Tibial nerve (tissue), 4 donors: ENCODE results near the gene CNGB1. TPM values are rescaled to one million over a fixed set of nuclear protein-coding genes. Genes with fewer than 3 reads are reported as not detected.

Experiments
- DNase-seq, 2 donors: peaks; one replicate each; pipeline ENCODE4 v3.0.0-alpha.2; 2019; ENCODE audit warnings: low spot score in 2 of 2
- H3K27ac ChIP-seq, 4 donors: fragments of 200-600 bp; sonication (generic) in 3 of 4; one replicate each; pipeline ENCODE4 v1.5.1; 2017 to 2019; ENCODE audit warnings: mild to moderate bottlenecking in 1 of 4
- H3K27me3 ChIP-seq, 2 donors: fragments of 200-600 bp; sonication (generic) in 1 of 2; one replicate each; pipeline versions ENCODE4 v1.5.1 to v1.6.0; 2017 to 2019
- H3K36me3 ChIP-seq, 3 donors: fragments of 200-600 bp; sonication (generic); one replicate each; pipeline ENCODE4 v1.5.1; 2018 to 2019
- H3K4me1 ChIP-seq, 4 donors: fragments of 200-600 bp; sonication (generic) in 3 of 4; one replicate each; pipeline ENCODE4 v1.5.1; 2017 to 2019
- H3K4me3 ChIP-seq, 4 donors: fragments of 200-600 bp; sonication (generic) in 3 of 4; one replicate each; pipeline ENCODE4 v1.5.1; 2017 to 2019; ENCODE audit warnings: mild to moderate bottlenecking in 1 of 4, moderate library complexity in 1 of 4
- H3K9me3 ChIP-seq, 4 donors: fragments of 200-600 bp; sonication (generic) in 3 of 4; one replicate each; pipeline ENCODE4 v1.5.1; 2017 to 2019
- EP300 ChIP-seq, 2 donors: sonication (generic); formaldehyde crosslinking; IDR thresholded peaks; one replicate each; pipeline ENCODE4 v1.6.1; 2017; ENCODE audit warnings: antibody characterized with exemption in 2 of 2, mild to moderate bottlenecking in 1 of 2
- POLR2A ChIP-seq, 2 donors: fragments of 450-650 bp; IDR thresholded peaks; one replicate each; pipeline ENCODE4 v1.6.1; 2017; ENCODE audit warnings: antibody characterized with exemption in 2 of 2, mild to moderate bottlenecking in 2 of 2, moderate library complexity in 2 of 2
- WGBS, 2 donors: methylation state at CpG; one replicate each; pipeline ENCODE4 v1.1.5; 2018; 5-methylcytosine and 5-hydroxymethylcytosine counted together
- total RNA-seq, 4 donors: library from RNA; depleted of rRNA; stranded (reverse); fragments of >200 nt; gene quantifications; one replicate each; pipeline ENCODE4 v1.1.0, GENCODE V29; 2016
- TF ChIP-seq, protein P1 (sequence below), 5 experiments: fragments of 200-600 bp in 3 of 5; fragments of 450-650 bp in 2 of 5; sonication (generic) in 3 of 5; IDR thresholded peaks; one replicate each; pipeline ENCODE4 v1.5.1; 2016 to 2019; ENCODE audit warnings: antibody characterized with exemption in 5 of 5, mild to moderate bottlenecking in 3 of 5, moderate library complexity in 2 of 5

CNGB1 gene
- total RNA-seq, 4 donors from 2014 or later = not detected

DNA sequence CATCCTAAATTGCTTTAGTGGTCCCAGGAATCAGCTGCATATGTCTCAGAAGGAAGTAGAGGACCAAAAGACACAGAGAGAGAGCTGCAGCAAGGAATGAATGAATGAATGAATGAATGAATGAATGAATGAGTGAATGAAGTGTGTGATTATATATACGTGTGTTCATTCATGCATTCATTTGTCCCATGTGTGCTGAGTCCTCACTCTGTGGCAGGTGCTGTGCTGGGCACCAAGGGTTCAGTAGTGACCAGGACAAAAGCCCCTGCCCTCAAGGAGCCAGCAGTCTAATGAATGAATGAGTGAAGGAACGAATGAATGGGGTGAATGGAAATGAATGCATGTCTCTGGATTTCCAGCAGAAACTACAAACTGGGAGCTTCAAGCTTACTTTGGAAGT, 9.4 kb downstream of the CNGB1 start:
- Histone ChIP-seq H3K4me3 (no peak overlapping the region), H3K27ac (no peak overlapping the region), H3K4me1 (peaks cover 0 to 3% (median 0%) of the 10 kb centered on the region in 4 donors), H3K27me3 (no peaks in the 10 kb centered on the region), H3K9me3 (no peaks in the 10 kb centered on the region), H3K36me3 (no peaks in the 10 kb centered on the region)
- WGBS, 2 donors = 53 to 61% methylated on average over 2 of the region's 2 CpGs
- no peak for DNase-seq
- TF ChIP-seq, protein P1, sequence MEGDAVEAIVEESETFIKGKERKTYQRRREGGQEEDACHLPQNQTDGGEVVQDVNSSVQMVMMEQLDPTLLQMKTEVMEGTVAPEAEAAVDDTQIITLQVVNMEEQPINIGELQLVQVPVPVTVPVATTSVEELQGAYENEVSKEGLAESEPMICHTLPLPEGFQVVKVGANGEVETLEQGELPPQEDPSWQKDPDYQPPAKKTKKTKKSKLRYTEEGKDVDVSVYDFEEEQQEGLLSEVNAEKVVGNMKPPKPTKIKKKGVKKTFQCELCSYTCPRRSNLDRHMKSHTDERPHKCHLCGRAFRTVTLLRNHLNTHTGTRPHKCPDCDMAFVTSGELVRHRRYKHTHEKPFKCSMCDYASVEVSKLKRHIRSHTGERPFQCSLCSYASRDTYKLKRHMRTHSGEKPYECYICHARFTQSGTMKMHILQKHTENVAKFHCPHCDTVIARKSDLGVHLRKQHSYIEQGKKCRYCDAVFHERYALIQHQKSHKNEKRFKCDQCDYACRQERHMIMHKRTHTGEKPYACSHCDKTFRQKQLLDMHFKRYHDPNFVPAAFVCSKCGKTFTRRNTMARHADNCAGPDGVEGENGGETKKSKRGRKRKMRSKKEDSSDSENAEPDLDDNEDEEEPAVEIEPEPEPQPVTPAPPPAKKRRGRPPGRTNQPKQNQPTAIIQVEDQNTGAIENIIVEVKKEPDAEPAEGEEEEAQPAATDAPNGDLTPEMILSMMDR (IDR thresholded peaks at IDR 0.05) = no peak
- TF ChIP-seq EP300 (IDR thresholded peaks at IDR 0.05) (no peak), POLR2A (IDR thresholded peaks at IDR 0.05) (no peak)

DNA sequence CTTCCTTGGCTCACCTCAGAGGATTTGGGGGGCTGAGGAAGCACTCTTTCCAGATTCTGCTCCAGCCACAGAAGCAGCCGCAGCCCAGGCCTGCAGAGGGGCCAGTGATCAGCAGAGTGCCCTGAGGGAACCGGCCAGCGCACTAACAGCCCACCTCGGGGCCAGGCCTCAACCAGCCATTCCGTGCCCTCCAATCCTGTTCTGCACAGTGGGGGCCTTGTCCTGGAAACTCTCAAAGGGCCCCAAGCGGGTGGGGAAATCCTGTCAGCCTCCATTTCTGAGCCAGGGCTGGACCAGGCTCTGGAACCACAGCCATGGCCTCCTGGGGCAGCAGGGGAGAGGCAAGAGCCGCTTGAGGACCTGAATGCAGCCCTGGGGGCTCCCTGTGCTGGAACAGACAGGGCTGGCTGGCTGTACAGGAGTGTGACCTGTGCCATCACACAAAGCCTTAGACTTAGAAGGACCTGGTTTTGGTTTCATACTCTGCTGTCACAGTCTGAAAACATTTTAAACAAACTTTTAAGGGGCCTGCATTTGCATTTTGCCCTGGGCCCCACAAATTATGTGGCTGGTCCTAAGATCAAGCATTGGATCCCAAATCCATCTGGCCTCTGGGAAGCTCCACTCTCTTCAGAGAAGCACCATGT, 10.0 kb downstream of the CNGB1 start:
- Histone ChIP-seq H3K4me3 (no peak overlapping the region), H3K27ac (no peak overlapping the region), H3K4me1 (peaks cover 0 to under 1% (median 0%) of the 10 kb centered on the region in 4 donors), H3K36me3 (no peaks in the 10 kb centered on the region), H3K9me3 (no peaks in the 10 kb centered on the region), H3K27me3 (no peaks in the 10 kb centered on the region)
- WGBS, 2 donors = 67 to 84% methylated on average over 7 of the region's 7 CpGs
- TF ChIP-seq POLR2A (IDR thresholded peaks at IDR 0.05) (no peak), EP300 (IDR thresholded peaks at IDR 0.05) (no peak)
- TF ChIP-seq, protein P1 (IDR thresholded peaks at IDR 0.05) = no peak
- DNase-seq = no peak

DNA sequence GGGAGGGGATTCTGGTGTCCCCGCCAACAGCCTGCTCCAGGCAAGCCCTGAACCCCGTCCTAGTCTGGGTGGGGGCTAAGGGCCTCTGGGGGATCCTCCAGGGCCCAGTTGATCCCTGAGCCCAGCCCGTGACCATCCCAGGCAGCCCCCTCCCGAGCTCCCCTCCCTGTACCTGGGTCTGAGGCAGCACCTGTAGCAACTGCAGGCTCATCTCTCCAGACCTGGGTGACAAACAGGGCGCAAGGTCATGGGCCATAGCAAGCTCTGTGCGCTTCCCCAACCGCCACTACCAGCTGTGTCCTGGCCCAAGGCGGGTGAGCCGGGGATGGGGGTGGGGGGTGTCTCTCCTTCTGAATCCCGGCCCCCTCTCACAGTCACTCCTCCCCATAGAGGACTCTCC, 10.6 kb downstream of the CNGB1 start:
- no peaks in the 10 kb centered on the region for H3K9me3 ChIP-seq
- H3K27ac ChIP-seq = no peak overlapping the region
- TF ChIP-seq EP300 (IDR thresholded peaks at IDR 0.05) (no peak), POLR2A (IDR thresholded peaks at IDR 0.05) (no peak)
- TF ChIP-seq, protein P1 (IDR thresholded peaks at IDR 0.05) = no peak
- 70 to 76% methylated on average over 9 to 10 of the region's 10 CpGs for WGBS, 2 donors
- no peak for DNase-seq
- H3K27me3 ChIP-seq = no peaks in the 10 kb centered on the region
- H3K4me1 ChIP-seq = no peaks in the 10 kb centered on the region
- H3K4me3 ChIP-seq = no peak overlapping the region
- H3K36me3 ChIP-seq = no peaks in the 10 kb centered on the region

DNA sequence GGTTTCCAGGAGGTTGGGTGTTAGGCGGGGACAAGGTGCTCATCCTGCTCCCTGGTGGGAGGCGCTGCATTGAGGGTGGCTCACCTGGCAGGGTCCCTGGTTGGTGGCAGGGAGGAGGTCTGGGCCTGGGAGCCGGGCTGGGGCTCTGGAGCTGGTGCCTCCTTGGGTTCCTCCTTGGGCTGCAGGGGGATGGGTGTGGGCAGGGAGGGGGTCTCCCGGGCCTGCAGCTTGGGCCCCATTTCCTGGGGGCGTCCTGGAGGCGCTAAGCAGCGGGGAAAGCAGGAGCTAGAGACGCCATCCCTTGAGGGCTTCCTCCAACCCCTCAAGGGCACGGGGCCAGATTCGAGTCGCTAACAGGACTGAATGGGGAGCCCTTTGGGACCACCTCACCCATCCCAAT, 11.1 kb downstream of the CNGB1 start:
- no peaks in the 10 kb centered on the region for H3K4me1 ChIP-seq
- H3K9me3 ChIP-seq = no peaks in the 10 kb centered on the region
- no peaks in the 10 kb centered on the region for H3K36me3 ChIP-seq
- no peaks in the 10 kb centered on the region for H3K27me3 ChIP-seq
- WGBS, 2 donors = 75 to 85% methylated on average over 7 to 8 of the region's 11 CpGs
- no peak overlapping the region for H3K4me3 ChIP-seq
- H3K27ac ChIP-seq = no peak overlapping the region
- TF ChIP-seq, protein P1 (IDR thresholded peaks at IDR 0.05) = no peak
- TF ChIP-seq POLR2A (IDR thresholded peaks at IDR 0.05) (no peak), EP300 (IDR thresholded peaks at IDR 0.05) (no peak)
- no peak for DNase-seq

DNA sequence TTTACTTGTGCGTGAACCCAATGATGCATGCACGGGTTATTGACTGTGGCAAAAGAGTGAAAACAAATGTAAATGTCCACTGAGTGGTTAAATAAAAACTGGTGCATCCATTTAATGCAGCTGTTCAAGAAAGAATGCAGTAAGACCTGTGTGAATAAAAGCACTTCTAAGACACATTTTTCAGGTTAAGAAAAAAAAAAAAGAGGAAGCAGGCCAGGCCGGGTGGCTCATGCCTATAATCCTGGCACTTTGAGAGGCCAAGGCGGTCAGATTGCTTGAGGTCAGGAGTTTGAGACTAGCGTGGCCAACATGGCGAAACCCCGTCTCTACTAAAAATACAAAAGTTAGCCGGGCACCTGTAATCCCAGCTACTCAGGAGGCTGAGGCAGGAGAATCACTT, 11.8 kb downstream of the CNGB1 start:
- Histone ChIP-seq H3K27ac (no peak overlapping the region), H3K27me3 (no peaks in the 10 kb centered on the region), H3K4me1 (no peaks in the 10 kb centered on the region), H3K9me3 (no peaks in the 10 kb centered on the region), H3K36me3 (no peaks in the 10 kb centered on the region), H3K4me3 (no peak overlapping the region)
- DNase-seq = no peak
- no peak for TF ChIP-seq EP300 (IDR thresholded peaks at IDR 0.05)
- TF ChIP-seq, protein P1 (IDR thresholded peaks at IDR 0.05) = no peak
- TF ChIP-seq POLR2A (IDR thresholded peaks at IDR 0.05) = no peak
- 79 to 81% methylated on average over 8 of the region's 8 CpGs for WGBS, 2 donors
